K562 (cell line): ENCODE results near the gene PDE6D. TPM values are rescaled to one million over a fixed set of nuclear protein-coding genes. Genes with fewer than 3 reads are reported as not detected.
A peak's percentile ranks its signal among the peaks of the same experiment; 100 is the strongest.

Source experiments
- ARID2 ChIP-seq: fragments of 450-650 bp; IDR thresholded peaks from 2 replicates; pipeline ENCODE4 v1.6.1; 2017; ENCODE audit warnings: antibody characterized with exemption, mild to moderate bottlenecking
- BCLAF1 ChIP-seq, 2 experiments: fragments of 450-650 bp in 1 of 2; IDR thresholded peaks; 2 replicates each; pipeline ENCODE4 v1.6.1; 2011 to 2017; ENCODE audit warnings: low read depth in 2 of 2, antibody characterized with exemption in 1 of 2, borderline replicate concordance in 1 of 2, low read length in 1 of 2, mild to moderate bottlenecking in 1 of 2, mixed read lengths in 1 of 2; ENCODE audit not compliant: control insufficient read depth in 1 of 2
- CBX8 ChIP-seq: fragments of 200-600 bp; sonication (generic); IDR thresholded peaks from 2 replicates; pipeline ENCODE4 v1.6.1; 2012; ENCODE audit warnings: borderline replicate concordance, mixed run types, low read depth, mild to moderate bottlenecking, moderate library complexity, mixed read lengths, low read length, control low read depth, inconsistent platforms; ENCODE audit not compliant: poor library complexity, severe bottlenecking; ENCODE audit errors: extremely low read depth
- HMG20A ChIP-seq: fragments of 450-650 bp; formaldehyde crosslinking; conservative IDR thresholded peaks from 2 replicates; pipeline ENCODE4 v1.4.0; 2020; ENCODE audit warnings: mild to moderate bottlenecking, mixed read lengths
- IFI16 ChIP-seq: fragments of 250-450 bp; sonication (Bioruptor Pico); IDR thresholded peaks from 2 replicates; pipeline ENCODE4 v2.1.2; 2022; ENCODE audit warnings: mild to moderate bottlenecking, inconsistent platforms
- IRF1 ChIP-seq: sonication (generic); formaldehyde crosslinking; IDR thresholded peaks from 2 replicates; pipeline ENCODE4 v1.8.0; 2022; ENCODE audit warnings: missing genetic modification reagents, mild to moderate bottlenecking, borderline replicate concordance
- JUNB ChIP-seq: fragments of 450-650 bp; formaldehyde crosslinking; conservative IDR thresholded peaks from 2 replicates; pipeline ENCODE4 v1.4.0; 2020; ENCODE audit warnings: mild to moderate bottlenecking
- MCM2 ChIP-seq: fragments of 450-650 bp; IDR thresholded peaks from 2 replicates; pipeline ENCODE4 v1.6.1; 2017; ENCODE audit warnings: low read depth, mild to moderate bottlenecking
- PTBP1 ChIP-seq: fragments of 200-400 bp; formaldehyde crosslinking; IDR thresholded peaks from 2 replicates; pipeline ENCODE4 v1.6.1; 2017; ENCODE audit warnings: low read depth, low read length
- PYGO2 ChIP-seq: fragments of 450-650 bp; IDR thresholded peaks from 2 replicates; pipeline ENCODE4 v1.6.1; 2016; ENCODE audit warnings: mild to moderate bottlenecking, missing genetic modification characterization, moderate library complexity, missing compliant biosample characterization
- STAT6 ChIP-seq: sonication (generic); formaldehyde crosslinking; IDR thresholded peaks from 2 replicates; pipeline ENCODE4 v1.8.1; 2023; ENCODE audit warnings: mild to moderate bottlenecking, missing genetic modification reagents
- ZC3H4 ChIP-seq: sonication (generic); formaldehyde crosslinking; IDR thresholded peaks from 2 replicates; pipeline ENCODE4 v1.9.0; 2021; ENCODE audit warnings: missing genetic modification reagents, borderline replicate concordance
- ZKSCAN8 ChIP-seq: fragments of 200-800 bp; sonication (Bioruptor generic); IDR thresholded peaks from 2 replicates; pipeline ENCODE4 v1.6.1; 2016; ENCODE audit warnings: missing genetic modification characterization, missing compliant biosample characterization
- ZNF592 ChIP-seq: fragments of 450-650 bp; IDR thresholded peaks from 2 replicates; pipeline ENCODE4 v1.6.1; 2017; ENCODE audit warnings: antibody characterized with exemption, mild to moderate bottlenecking
- polyA plus RNA-seq, 8 experiments: library from polyadenylated mRNA; depleted of rRNA in 4 of 8; stranded (reverse) in 5 of 8; unstranded in 3 of 8; fragments of >200 nt; fragmentation: Nextera tagmentation in 2 of 8; fragmentation: Illumina TruSeq in 1 of 8; extraction: Ambion mirVana in 2 of 8; extraction: Trizol in 1 of 8; gene quantifications; 2 replicates each; pipeline versions ENCODE4 v1.2.1 to v1.2.3, GENCODE V29; 2011 to 2014; ENCODE audit warnings: inconsistent platforms in 1 of 8, missing spikeins in 1 of 8
- total RNA-seq, 7 experiments: library from RNA; depleted of rRNA in 6 of 7; stranded (reverse); fragments of >200 nt in 6 of 7; fragmentation: Illumina TruSeq in 2 of 7; extraction: Trizol in 2 of 7; gene quantifications; 2 replicates each; pipeline versions ENCODE4 v1.2.1 to v1.2.3, GENCODE V29; 2011 to 2021; ENCODE audit warnings: low replicate concordance in 1 of 7

The PDE6D gene
- total and polyA plus RNA-seq, 9 of the 15 experiments (the other 6 are each of a cell fraction or from before 2014, with no cell fraction given), result 0.65 to 11.6 (median 7.0) TPM

- TF ChIP-seq IRF1 (CRISPR knock-in tag) (no peak), MCM2 (no peak), HMG20A (CRISPR knock-in tag) (no peak), ZNF592 (0 out of 2 replicates have a peak, but pooled peaks have one; percentile 20), PYGO2 (tag) (no peak), CBX8 (no peak), PTBP1 (0 out of 2 replicates have a peak, but pooled peaks have one; percentile 49), ZKSCAN8 (CRISPR knock-in tag) (no peak), BCLAF1 (IDR thresholded peaks at IDR 0.05; ENCODE audit: borderline replicate concordance in 1 of 2, control insufficient read depth in 1 of 2, low read depth in 2 of 2, low read length in 1 of 2) (no peak), ZC3H4 (CRISPR knock-in tag) (no peak), JUNB (CRISPR knock-in tag) (no peak), IFI16 (CRISPR knock-in tag) (no peak), STAT6 (CRISPR knock-in tag) (no peak), ARID2 (peak; percentile 62; the same call in 1 of the 2 replicates)
These were observed 66.2 kb downstream of the PDE6D start (continued) for GRCh38 chr2:231714639-231715498.
